B cell (primary cell): ENCODE measurements around the gene MCF2L. TPM values are rescaled to one million over a fixed set of nuclear protein-coding genes. Genes with fewer than 3 reads are reported as not detected.

Source experiments
- ATAC-seq: fragments of 200-7000 bp; cut with Tn5 transposase; one replicate; pipeline ENCODE4 v1.10.0; 2021; ENCODE audit warnings: low read depth, mild to moderate bottlenecking, moderate number of reproducible peaks, moderate library complexity
- CTCF ChIA-PET: fragments of 350-600 bp; sonication (Branson Sonifier 250); formaldehyde crosslinking; loops from one replicate; lab custom pipeline; 2021; ENCODE audit warnings: antibody characterized with exemption, inconsistent platforms; lab: Charles Lee
- POLR2A ChIA-PET: fragments of 350-600 bp; sonication (Branson Sonifier 250); formaldehyde crosslinking; loops from one replicate; lab custom pipeline; 2021; ENCODE audit warnings: antibody characterized with exemption; lab: Charles Lee
- DNase-seq: peaks from one replicate; pipeline ENCODE4 v3.0.0; 2013
- H2AFZ ChIP-seq: 2 replicates; pipeline ENCODE4 v1.6.1; 2012; ENCODE audit warnings: mild to moderate bottlenecking, low read depth, low read length; ENCODE audit not compliant: insufficient read depth, poor library complexity, severe bottlenecking
- H3K27ac ChIP-seq, 2 donors: 1 replicate in 1 of 2; 2 replicates in 1 of 2; pipeline ENCODE4 v1.5.1; 2012 to 2013; ENCODE audit warnings: low read length in 2 of 2, mild to moderate bottlenecking in 2 of 2, moderate library complexity in 1 of 2
- H3K27me3 ChIP-seq, 4 experiments: fragments of 200-600 bp in 1 of 4; sonication (generic) in 1 of 4; replicated peaks in 1 of 4; 1 replicate in 2 of 4; 2 replicates in 2 of 4; pipeline versions ENCODE4 v1.6.1 to v1.7.0; 2013 to 2016; ENCODE audit warnings: low read length in 3 of 4, mild to moderate bottlenecking in 2 of 4, mixed read lengths in 1 of 4, moderate library complexity in 1 of 4; ENCODE audit not compliant: insufficient read depth in 4 of 4, control insufficient read depth in 3 of 4; ENCODE audit errors: control extremely low read depth in 1 of 4
- H3K36me3 ChIP-seq, 2 experiments: replicated peaks in 1 of 2; 1 replicate in 1 of 2; 2 replicates in 1 of 2; pipeline versions ENCODE4 v1.6.1 to v1.7.1; 2013; ENCODE audit warnings: low read length in 1 of 2; ENCODE audit not compliant: insufficient read depth in 2 of 2, control insufficient read depth in 1 of 2; ENCODE audit errors: control extremely low read depth in 1 of 2, extremely low read depth in 1 of 2
- H3K4me1 ChIP-seq, 2 donors: fragments of 200-600 bp in 1 of 2; sonication (generic) in 1 of 2; 1 replicate in 1 of 2; 2 replicates in 1 of 2; pipeline versions ENCODE4 v1.5.1 to v1.6.1; 2013 to 2017; ENCODE audit warnings: low read length in 2 of 2; ENCODE audit not compliant: control insufficient read depth in 2 of 2, insufficient read depth in 2 of 2
- H3K4me2 ChIP-seq: replicated peaks from 2 replicates; pipeline ENCODE3; 2012; ENCODE audit warnings: mild to moderate bottlenecking, low read depth, low read length; ENCODE audit not compliant: poor library complexity, severe bottlenecking
- H3K4me3 ChIP-seq, 5 experiments: fragments of 200-600 bp in 1 of 5; sonication (generic) in 1 of 5; 1 replicate in 3 of 5; 2 replicates in 2 of 5; pipeline versions ENCODE4 v1.5.1 to v1.7.0; 2011 to 2016; ENCODE audit warnings: low read length in 4 of 5, mild to moderate bottlenecking in 4 of 5, low read depth in 2 of 5, control low read depth in 1 of 5, moderate library complexity in 1 of 5; ENCODE audit not compliant: insufficient read depth in 1 of 5; ENCODE audit errors: control extremely low read depth in 1 of 5, extremely low read depth in 1 of 5
- H3K79me2 ChIP-seq: fragments of 200-600 bp; sonication (generic); one replicate; pipeline ENCODE4 v1.6.0; 2016; ENCODE audit warnings: low read length; ENCODE audit not compliant: control insufficient read depth, insufficient read depth
- H3K9ac ChIP-seq: fragments of 200-600 bp; sonication (generic); 2 replicates; pipeline ENCODE4 v1.6.1; 2017; ENCODE audit warnings: mild to moderate bottlenecking, low read length, moderate library complexity
- H3K9me3 ChIP-seq, 3 donors: one replicate each; pipeline versions ENCODE4 v1.6.1 to v1.7.1; 2013; ENCODE audit warnings: low read length in 2 of 3; ENCODE audit not compliant: control insufficient read depth in 2 of 3, insufficient read depth in 1 of 3; ENCODE audit errors: control extremely low read depth in 1 of 3
- H4K20me1 ChIP-seq: 2 replicates; pipeline ENCODE4 v1.6.0; 2012; ENCODE audit warnings: mild to moderate bottlenecking, low read length; ENCODE audit not compliant: insufficient read depth, control insufficient read depth, poor library complexity, severe bottlenecking
- H3K27ac Mint-ChIP-seq: one replicate; pipeline ENCODE4 v1.8.0; 2021; ENCODE audit warnings: mixed read lengths
- H3K27me3 Mint-ChIP-seq: one replicate; pipeline ENCODE4 v1.8.0; 2021; ENCODE audit warnings: mixed read lengths
- H3K4me1 Mint-ChIP-seq: one replicate; pipeline ENCODE4 v1.8.0; 2021; ENCODE audit warnings: mixed read lengths
- H3K4me3 Mint-ChIP-seq: one replicate; pipeline ENCODE4 v1.8.0; 2021; ENCODE audit warnings: mixed read lengths
- H3K9me3 Mint-ChIP-seq: one replicate; pipeline ENCODE4 v1.8.0; 2022; ENCODE audit warnings: mixed read lengths; ENCODE audit not compliant: insufficient read depth
- CTCF ChIP-seq: fragments of 200-600 bp; IDR thresholded peaks from one replicate; pipeline ENCODE4 v1.8.0; 2022; ENCODE audit warnings: antibody characterized with exemption, mild to moderate bottlenecking
- EZH2 ChIP-seq: IDR thresholded peaks from 2 replicates; pipeline ENCODE4 v1.6.1; 2012; ENCODE audit warnings: borderline replicate concordance, low read depth, mild to moderate bottlenecking, moderate library complexity, low read length; ENCODE audit not compliant: insufficient read depth, poor library complexity, severe bottlenecking
- WGBS: methylation state at CpG from one replicate; pipeline ENCODE4 v1.1.5; 2013; ENCODE audit warnings: missing lambda C conversion rate; ENCODE audit not compliant: insufficient coverage; 5-methylcytosine and 5-hydroxymethylcytosine counted together
- intact Hi-C: fragments of 100-400 bp; cut with micrococcal nuclease; formaldehyde crosslinking; loops from one replicate; pipeline ENCODE4 v1.10.0; 2022
- polyA plus RNA-seq: library from polyadenylated mRNA; depleted of rRNA; stranded (reverse); fragments of >200 nt; gene quantifications from 2 replicates; pipeline ENCODE4 v1.2.3, GENCODE V29; 2012
- total RNA-seq, 2 donors: library from RNA; stranded (reverse); fragments of 120-200 nt in 1 of 2; gene quantifications; 1 replicate in 1 of 2; 2 replicates in 1 of 2; pipeline versions ENCODE4 v1.2.3 to v1.2.4, GENCODE V29; 2013 to 2022

MCF2L gene
- total and polyA plus RNA-seq, 2 donors (not counting 1 experiment from before 2014, with no cell fraction given): 3.7 to 8.2 TPM

- no peaks in the 10 kb centered on the region for H3K9me3 Mint-ChIP-seq
- no peak overlapping the region for H3K4me3 Mint-ChIP-seq
- no peaks in the 10 kb centered on the region for H3K4me1 Mint-ChIP-seq
- H3K27me3 Mint-ChIP-seq: no peaks in the 10 kb centered on the region
- no peak for DNase-seq
- H3K79me2 ChIP-seq: no peaks in the 10 kb centered on the region
- H3K27ac Mint-ChIP-seq: no peak overlapping the region
- no peak for ATAC-seq
- H3K9ac ChIP-seq: no peak overlapping the region
- TF ChIP-seq CTCF (no peak), EZH2 (no peak)
- intact Hi-C loops: no loop called here
- ChIA-PET CTCF (no interaction called here), POLR2A (no interaction called here)
- no peaks in the 10 kb centered on the region for H3K36me3 ChIP-seq
- H3K27ac ChIP-seq: no peak overlapping the region
- 95% methylated on average over 14 of the region's 14 CpGs for WGBS
- H2AFZ ChIP-seq: no peak overlapping the region
- H3K4me2 ChIP-seq: no peak overlapping the region
- H3K4me1 ChIP-seq: no peaks in the 10 kb centered on the region
- peaks cover 0 to 30% (median 0%) of the 10 kb centered on the region in 3 donors for H3K9me3 ChIP-seq
- H4K20me1 ChIP-seq: no peaks in the 10 kb centered on the region
- H3K4me3 ChIP-seq: no peak overlapping the region
- no peaks in the 10 kb centered on the region for H3K27me3 ChIP-seq
Observed at GRCh38 chr13:113053376-113053775, 84.4 kb downstream of the MCF2L start.

GRCh38 chr13:113053801-113054604, 85.0 kb downstream of the MCF2L start:
- ChIA-PET CTCF (interaction anchor here (0.9 kb wide), 1 partner anchor 25 kb away, joined by 3 read pairs; no protein-coding TSS in a partner anchor), POLR2A (no interaction called here)
- TF ChIP-seq CTCF (no peak), EZH2 (no peak)
- no peak overlapping the region for H3K9ac ChIP-seq
- peaks cover 0 to 36% (median 0%) of the 10 kb centered on the region in 3 donors for H3K9me3 ChIP-seq
- DNase-seq: no peak
- no peaks in the 10 kb centered on the region for H3K4me1 ChIP-seq
- Mint-ChIP-seq H3K9me3 (no peaks in the 10 kb centered on the region), H3K4me1 (no peaks in the 10 kb centered on the region), H3K4me3 (no peak overlapping the region), H3K27ac (no peak overlapping the region), H3K27me3 (no peaks in the 10 kb centered on the region)
- intact Hi-C loops: no loop called here
- no peak overlapping the region for H3K27ac ChIP-seq
- no peak for ATAC-seq
- H3K4me2 ChIP-seq: no peak overlapping the region
- no peaks in the 10 kb centered on the region for H3K36me3 ChIP-seq
- H3K27me3 ChIP-seq: no peaks in the 10 kb centered on the region
- H3K79me2 ChIP-seq: no peaks in the 10 kb centered on the region
- H2AFZ ChIP-seq: no peak overlapping the region
- 95% methylated on average over 19 of the region's 31 CpGs for WGBS
- no peaks in the 10 kb centered on the region for H4K20me1 ChIP-seq
- no peak overlapping the region for H3K4me3 ChIP-seq
